ENCODE results near the gene MNT.

MNT gene

GRCh38 chr17:2393174-2393953, 7.5 kb downstream of the MNT start:
- TF ChIP-seq CTCF (IDR thresholded peaks at IDR 0.05): no peak
- Histone ChIP-seq H3K27ac (peak overlapping the region; percentile 100), H3K9me3 (no peaks in the 10 kb centered on the region), H3K27me3 (no peaks in the 10 kb centered on the region), H3K4me1 (ENCODE audit: control insufficient read depth in 1 of 2, insufficient read depth in 1 of 2, low read depth in 1 of 2, low read length in 1 of 2) (peaks cover 74 to 88% of the 10 kb centered on the region in 2 experiments), H3K36me3 (no peaks in the 10 kb centered on the region), H3K4me3 (ENCODE audit: low read depth in 1 of 2, low read length in 1 of 2) (peak overlapping the region; percentile 69 to 86)

GRCh38 chr17:2392252-2393173, 8.3 kb downstream of the MNT start:
- H3K27me3 ChIP-seq: no peaks in the 10 kb centered on the region
- H3K27ac ChIP-seq: peak overlapping the region; percentile 100
- H3K9me3 ChIP-seq: no peaks in the 10 kb centered on the region
- H3K36me3 ChIP-seq: peaks cover 6% of the 10 kb centered on the region
- TF ChIP-seq CTCF (IDR thresholded peaks at IDR 0.05): no peak
- H3K4me3 ChIP-seq (ENCODE audit: low read depth in 1 of 2, low read length in 1 of 2): peak overlapping the region; percentile 69 to 86
- H3K4me1 ChIP-seq (ENCODE audit: control insufficient read depth in 1 of 2, insufficient read depth in 1 of 2, low read depth in 1 of 2, low read length in 1 of 2): peaks cover 65 to 80% of the 10 kb centered on the region in 2 experiments

GRCh38 chr17:2391597-2392251, 9.1 kb downstream of the MNT start:
- peak overlapping the region; percentile 100 for H3K27ac ChIP-seq
- H3K4me3 ChIP-seq (ENCODE audit: low read depth in 1 of 2, low read length in 1 of 2): peak overlapping the region; percentile 69 to 86
- H3K4me1 ChIP-seq (ENCODE audit: control insufficient read depth in 1 of 2, insufficient read depth in 1 of 2, low read depth in 1 of 2, low read length in 1 of 2): peaks cover 58 to 73% of the 10 kb centered on the region in 2 experiments
- no peaks in the 10 kb centered on the region for H3K27me3 ChIP-seq
- H3K36me3 ChIP-seq: peaks cover 14% of the 10 kb centered on the region
- no peak for TF ChIP-seq CTCF (IDR thresholded peaks at IDR 0.05)
- H3K9me3 ChIP-seq: no peaks in the 10 kb centered on the region

GRCh38 chr17:2390199-2390836, 10.5 kb downstream of the MNT start:
- Histone ChIP-seq H3K27me3 (no peaks in the 10 kb centered on the region), H3K36me3 (peaks cover 28% of the 10 kb centered on the region)

More at GRCh38 chr17:2390199-2390836, 10.5 kb downstream of the MNT start:
- H3K27ac ChIP-seq: peak overlapping the region; percentile 100
- no peak for TF ChIP-seq CTCF (IDR thresholded peaks at IDR 0.05)
- peaks cover 45 to 58% of the 10 kb centered on the region in 2 experiments for H3K4me1 ChIP-seq (ENCODE audit: control insufficient read depth in 1 of 2, insufficient read depth in 1 of 2, low read depth in 1 of 2, low read length in 1 of 2)
- peak overlapping the region; percentile 69 to 86 for H3K4me3 ChIP-seq (ENCODE audit: low read depth in 1 of 2, low read length in 1 of 2)
- no peaks in the 10 kb centered on the region for H3K9me3 ChIP-seq
